Ishikawa (cell line): ENCODE results near the gene PRRT2.

Experiments
- CEBPB ChIP-seq: IDR thresholded peaks from 2 replicates; pipeline ENCODE4 v1.6.1; 2012
- CREB1 ChIP-seq: IDR thresholded peaks from 2 replicates; pipeline ENCODE4 v1.6.1; 2012; ENCODE audit warnings: low read depth
- EGR1 ChIP-seq: IDR thresholded peaks from 2 replicates; pipeline ENCODE4 v1.6.1; 2012
- EP300 ChIP-seq: IDR thresholded peaks from 2 replicates; pipeline ENCODE4 v1.6.1; 2012; ENCODE audit warnings: borderline replicate concordance
- FOXM1 ChIP-seq: IDR thresholded peaks from 2 replicates; pipeline ENCODE4 v1.6.1; 2012; ENCODE audit warnings: low read depth, borderline replicate concordance
- MAX ChIP-seq: IDR thresholded peaks from 2 replicates; pipeline ENCODE4 v1.6.1; 2012
- NFIC ChIP-seq: IDR thresholded peaks from 2 replicates; pipeline ENCODE4 v1.6.1; 2012
- RAD21 ChIP-seq: IDR thresholded peaks from 2 replicates; pipeline ENCODE4 v1.6.1; 2012; ENCODE audit warnings: low read depth
- REST ChIP-seq: IDR thresholded peaks from 2 replicates; pipeline ENCODE4 v1.6.1; 2012; ENCODE audit warnings: low read depth, mild to moderate bottlenecking
- TAF1 ChIP-seq: IDR thresholded peaks from 2 replicates; pipeline ENCODE4 v1.6.1; 2012; ENCODE audit warnings: low read depth, mild to moderate bottlenecking
- TCF12 ChIP-seq: IDR thresholded peaks from 2 replicates; pipeline ENCODE4 v1.6.1; 2012; ENCODE audit warnings: low read depth
- TEAD4 ChIP-seq: IDR thresholded peaks from 2 replicates; pipeline ENCODE4 v1.6.1; 2012
- USF1 ChIP-seq: IDR thresholded peaks from 2 replicates; pipeline ENCODE4 v1.6.1; 2012
- YY1 ChIP-seq: IDR thresholded peaks from 2 replicates; pipeline ENCODE4 v1.6.1; 2012; ENCODE audit warnings: low read depth
- ZBTB7A ChIP-seq: IDR thresholded peaks from 2 replicates; pipeline ENCODE4 v1.6.1; 2012; ENCODE audit warnings: low read depth

PRRT2 gene

GRCh38 chr16:29852654-29853053, 40.7 kb downstream of the PRRT2 start:
- TF ChIP-seq USF1: peak; percentile 45; the same call in 1 of the 2 replicates
- TF ChIP-seq MAX: no peak

GRCh38 chr16:29854520-29855100, 42.6 kb downstream of the PRRT2 start:
- TF ChIP-seq ZBTB7A (no peak), REST (no peak), CREB1 (no peak), RAD21 (no peak), TEAD4 (no peak), TCF12 (no peak), EP300 (no peak), NFIC (no peak), FOXM1 (no peak), EGR1 (no peak), USF1 (no peak), MAX (no peak), CEBPB (no peak), YY1 (no peak), TAF1 (no peak)

- no peak for TF ChIP-seq EGR1
- TF ChIP-seq CEBPB: no peak
- TF ChIP-seq REST: no peak
- no peak for TF ChIP-seq ZBTB7A
- TF ChIP-seq USF1: no peak
- TF ChIP-seq CREB1: no peak
- no peak for TF ChIP-seq TCF12
- no peak for TF ChIP-seq TAF1
- no peak for TF ChIP-seq FOXM1
- no peak for TF ChIP-seq TEAD4
- TF ChIP-seq EP300: no peak
- no peak for TF ChIP-seq YY1
- no peak for TF ChIP-seq RAD21
- TF ChIP-seq NFIC: no peak
- TF ChIP-seq MAX: no peak
Observed at GRCh38 chr16:29857133-29857760, 45.3 kb downstream of the PRRT2 start.

GRCh38 chr16:29858149-29858849, 46.3 kb downstream of the PRRT2 start:
- no peak for TF ChIP-seq YY1
- TF ChIP-seq MAX: no peak
- TF ChIP-seq CEBPB: no peak
- TF ChIP-seq ZBTB7A: no peak
- TF ChIP-seq RAD21: no peak
- no peak for TF ChIP-seq REST
